Erythroblast (primary cell): ENCODE data around the gene SCN1B.

Experiments used
- GATA1 ChIP-seq: IDR thresholded peaks from 2 replicates; pipeline ENCODE4 v1.6.1; 2011; ENCODE audit warnings: low read depth, mild to moderate bottlenecking, control low read depth, low read length, moderate library complexity
- POLR2A ChIP-seq: IDR thresholded peaks from 2 replicates; pipeline ENCODE4 v1.6.1; 2011; ENCODE audit warnings: mild to moderate bottlenecking, low read length

DNA sequence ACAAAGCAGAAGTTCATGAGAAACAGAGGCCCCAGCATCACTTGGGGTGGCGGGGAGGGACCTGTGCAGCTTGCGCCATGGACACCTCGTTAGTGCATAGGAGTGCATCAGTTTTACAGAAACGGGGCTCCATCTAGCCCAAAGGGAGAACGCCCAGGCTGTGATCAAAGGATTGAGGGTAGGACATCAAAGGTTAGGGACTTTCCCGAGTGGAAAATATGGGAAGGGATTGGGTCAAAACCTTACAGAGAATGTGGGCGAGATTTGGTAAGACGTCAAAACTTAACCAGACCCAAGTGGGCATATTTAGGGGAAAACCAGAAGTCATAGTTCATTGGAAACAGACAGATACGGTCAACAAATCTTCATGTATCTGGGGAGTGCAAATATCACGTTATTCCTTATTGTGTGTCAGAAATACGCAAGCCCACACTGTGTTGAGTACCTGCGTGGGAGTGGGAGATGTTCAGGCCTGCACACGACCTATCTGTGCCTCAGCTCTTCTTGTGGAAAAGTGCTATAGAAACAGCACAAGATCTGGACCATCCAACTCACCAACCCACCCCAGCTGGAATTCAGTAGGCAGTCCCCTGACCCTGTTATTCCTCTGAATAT is 39.6 kb upstream of the SCN1B start:
- TF ChIP-seq POLR2A (no peak), GATA1 (no peak)
